ENCODE measurements around the gene PTPRT.

- TF ChIP-seq, protein P1, sequence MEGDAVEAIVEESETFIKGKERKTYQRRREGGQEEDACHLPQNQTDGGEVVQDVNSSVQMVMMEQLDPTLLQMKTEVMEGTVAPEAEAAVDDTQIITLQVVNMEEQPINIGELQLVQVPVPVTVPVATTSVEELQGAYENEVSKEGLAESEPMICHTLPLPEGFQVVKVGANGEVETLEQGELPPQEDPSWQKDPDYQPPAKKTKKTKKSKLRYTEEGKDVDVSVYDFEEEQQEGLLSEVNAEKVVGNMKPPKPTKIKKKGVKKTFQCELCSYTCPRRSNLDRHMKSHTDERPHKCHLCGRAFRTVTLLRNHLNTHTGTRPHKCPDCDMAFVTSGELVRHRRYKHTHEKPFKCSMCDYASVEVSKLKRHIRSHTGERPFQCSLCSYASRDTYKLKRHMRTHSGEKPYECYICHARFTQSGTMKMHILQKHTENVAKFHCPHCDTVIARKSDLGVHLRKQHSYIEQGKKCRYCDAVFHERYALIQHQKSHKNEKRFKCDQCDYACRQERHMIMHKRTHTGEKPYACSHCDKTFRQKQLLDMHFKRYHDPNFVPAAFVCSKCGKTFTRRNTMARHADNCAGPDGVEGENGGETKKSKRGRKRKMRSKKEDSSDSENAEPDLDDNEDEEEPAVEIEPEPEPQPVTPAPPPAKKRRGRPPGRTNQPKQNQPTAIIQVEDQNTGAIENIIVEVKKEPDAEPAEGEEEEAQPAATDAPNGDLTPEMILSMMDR (IDR thresholded peaks at IDR 0.05 in 2 of 3, conservative IDR thresholded peaks at IDR 0.05 in 1 of 3; ENCODE audit: borderline replicate concordance in 1 of 3, insufficient read depth in 1 of 3, low read depth in 2 of 3, low read length in 2 of 3) = no peak
- TF ChIP-seq SIN3A (IDR thresholded peaks at IDR 0.05; ENCODE audit: low read depth) (no peak), SP1 (IDR thresholded peaks at IDR 0.05; ENCODE audit: low read depth) (no peak), POLR2AphosphoS5 (IDR thresholded peaks at IDR 0.05; ENCODE audit: low read depth, low read length) (no peak)
Observed at GRCh38 chr20:42270539-42270938, 919.2 kb downstream of the PTPRT start.

Data from HCT116 (cell line).